ENCODE data around the gene MYD88.

GRCh38 chr3:38177181-38177580 lies 38.7 kb downstream of the MYD88 start:
- no peak for TF ChIP-seq CTCF (conservative IDR thresholded peaks at IDR 0.05; ENCODE audit: low read depth, low read length)
- TF ChIP-seq EZH2 (IDR thresholded peaks at IDR 0.05; ENCODE audit: low read length, unreplicated experiment): no peak
- TF ChIP-seq EZH2phosphoT487 (IDR thresholded peaks at IDR 0.05; ENCODE audit: borderline replicate concordance, low read length): no peak

Measured in PC-3 (cell line).